Duodenal mucosa (tissue), 2 donors: ENCODE measurements around the gene TRIM7.
"Not testable (repeated sequence)": the region's sequence is repeated elsewhere in the genome, so short reads cannot be mapped to it uniquely, and the experiment has no call there.

Source experiments
- H3K27ac ChIP-seq: one replicate; pipeline ENCODE4 v1.7.0; 2013; ENCODE audit warnings: low read depth, low read length
- H3K27me3 ChIP-seq, 2 donors: one replicate each; pipeline ENCODE4 v1.7.0; 2013; ENCODE audit warnings: low read length in 2 of 2, control low read depth in 1 of 2; ENCODE audit not compliant: insufficient read depth in 2 of 2, control insufficient read depth in 1 of 2
- H3K36me3 ChIP-seq, 2 donors: one replicate each; pipeline ENCODE4 v1.7.0; 2013; ENCODE audit warnings: low read length in 2 of 2, control low read depth in 1 of 2; ENCODE audit not compliant: insufficient read depth in 2 of 2, control insufficient read depth in 1 of 2
- H3K4me1 ChIP-seq, 2 donors: one replicate each; pipeline ENCODE4 v1.7.0; 2013; ENCODE audit warnings: low read length in 2 of 2, control low read depth in 1 of 2; ENCODE audit not compliant: insufficient read depth in 2 of 2, control insufficient read depth in 1 of 2
- H3K4me3 ChIP-seq, 2 donors: one replicate each; pipeline ENCODE4 v1.7.0; 2013; ENCODE audit warnings: low read length in 2 of 2, low read depth in 1 of 2
- H3K9ac ChIP-seq, 2 donors: one replicate each; pipeline ENCODE4 v1.7.0; 2013; ENCODE audit warnings: low read length in 2 of 2, low read depth in 1 of 2
- H3K9me3 ChIP-seq, 2 donors: one replicate each; pipeline ENCODE4 v1.7.0; 2013; ENCODE audit warnings: low read length in 2 of 2, control low read depth in 1 of 2; ENCODE audit not compliant: control insufficient read depth in 1 of 2

TRIM7 gene

DNA sequence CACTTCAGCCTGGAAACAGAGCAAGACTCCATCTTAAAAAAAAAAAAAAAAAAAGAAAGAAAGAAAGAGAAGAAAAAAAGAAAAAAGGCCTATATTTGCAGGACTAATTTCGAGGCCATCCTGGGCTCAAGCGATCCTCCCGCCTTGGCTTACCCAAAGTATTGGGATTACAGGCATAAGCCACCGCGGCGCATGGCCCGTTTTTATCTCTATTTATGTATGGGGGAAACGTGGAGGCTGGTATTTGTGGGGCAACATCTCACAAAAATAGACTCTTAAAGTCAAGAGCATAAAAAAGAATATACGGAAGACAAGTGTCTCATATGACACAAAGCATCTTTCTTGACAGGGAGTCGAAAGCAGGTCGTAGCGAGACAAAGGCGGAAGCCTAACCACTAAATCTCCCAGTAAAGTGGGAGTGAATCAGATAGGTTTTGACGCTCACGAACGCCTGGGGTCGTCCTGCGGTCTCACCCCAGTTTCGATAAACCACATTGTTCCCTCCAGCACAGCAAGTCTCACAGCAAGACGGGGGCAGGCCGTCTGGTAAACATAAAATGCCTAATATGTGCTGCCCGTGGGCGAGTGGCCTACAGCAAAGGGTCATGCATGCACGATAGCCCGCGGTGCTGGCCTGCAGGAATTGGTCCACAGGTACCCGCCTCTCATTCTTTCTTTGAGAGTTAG is 16.3 kb upstream of the TRIM7 start:
- Histone ChIP-seq H3K27me3 (peaks cover under 1 to 4% of the 10 kb centered on the region in 2 donors), H3K9me3 (no peaks in the 10 kb centered on the region), H3K4me1 (peaks cover 28 to 39% of the 10 kb centered on the region in 2 donors), H3K36me3 (no peaks in the 10 kb centered on the region), H3K9ac (peak overlapping the region; percentile 8 to 94), H3K4me3 (peak overlapping the region; percentile 89 to 94), H3K27ac (no peak overlapping the region)

DNA sequence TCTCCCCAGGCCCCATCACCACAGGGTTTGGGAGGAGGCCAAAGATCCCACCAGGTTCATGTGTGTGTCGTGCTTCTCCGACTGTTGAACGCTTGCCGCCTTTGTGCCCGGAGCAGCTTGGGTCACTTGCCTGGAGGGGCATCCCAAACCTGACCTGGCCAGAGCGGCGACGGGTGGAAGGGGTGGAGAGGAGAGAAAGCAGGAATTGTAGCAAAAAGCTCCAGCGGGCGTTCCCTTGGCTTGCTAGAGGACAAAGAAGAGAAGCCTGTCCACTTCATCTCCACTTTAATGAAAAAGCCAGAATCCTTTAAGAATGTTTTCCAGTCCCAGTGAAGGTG is 15.2 kb upstream of the TRIM7 start:
- no peaks in the 10 kb centered on the region for H3K36me3 ChIP-seq
- peaks cover 30 to 41% of the 10 kb centered on the region in 2 donors for H3K4me1 ChIP-seq
- no peak overlapping the region for H3K27ac ChIP-seq
- peaks cover 4 to 6% of the 10 kb centered on the region in 2 donors for H3K27me3 ChIP-seq
- H3K9ac ChIP-seq = no peak overlapping the region
- no peak overlapping the region for H3K4me3 ChIP-seq
- H3K9me3 ChIP-seq = no peaks in the 10 kb centered on the region

DNA sequence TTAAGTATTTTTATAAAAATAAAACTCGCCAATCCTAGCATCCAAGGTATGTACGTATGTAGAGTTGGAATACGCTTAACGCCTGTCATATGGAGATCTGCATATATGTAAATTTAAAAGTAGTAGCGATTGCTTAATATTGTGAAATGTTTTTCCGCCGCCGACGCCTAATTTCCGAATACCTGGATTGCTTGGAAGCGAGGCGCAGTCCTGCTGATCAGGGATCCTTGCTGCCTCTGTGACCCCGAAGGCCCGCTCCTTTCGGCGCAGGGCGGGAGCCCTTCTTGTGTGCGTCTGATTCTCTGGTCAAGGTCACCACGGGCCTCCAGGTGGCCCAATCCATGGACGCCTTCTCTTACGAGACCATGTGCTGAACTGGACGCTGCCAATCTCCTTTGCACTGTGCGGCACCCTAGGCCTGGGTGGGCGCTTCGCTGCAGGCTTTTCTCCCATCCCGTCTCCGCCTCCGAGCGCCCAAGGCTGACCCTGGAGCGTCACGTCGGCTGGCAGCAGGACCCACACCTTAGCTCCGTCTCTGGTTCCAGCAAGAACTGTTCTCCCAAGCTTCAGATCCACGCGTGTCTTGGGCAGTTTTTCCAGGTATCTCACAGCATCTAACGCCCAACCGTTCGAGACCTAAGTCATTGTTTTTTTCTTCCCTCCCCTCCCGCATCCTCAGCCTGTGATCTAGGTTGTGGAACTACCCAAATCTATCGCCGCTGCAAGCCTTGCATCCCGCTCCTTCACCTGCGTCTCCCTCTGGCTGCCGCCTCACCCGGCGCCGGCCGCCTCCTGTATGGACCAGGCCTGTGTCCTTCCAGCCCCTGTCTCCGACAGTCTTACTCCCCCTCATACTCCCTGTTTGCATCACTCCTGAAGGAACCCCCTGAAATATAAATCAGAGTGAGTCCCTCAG is 14.5 kb upstream of the TRIM7 start:
- Histone ChIP-seq H3K9me3 (no peaks in the 10 kb centered on the region), H3K4me3 (no peak overlapping the region), H3K27ac (no peak overlapping the region), H3K4me1 (peaks cover 24 to 36% of the 10 kb centered on the region in 2 donors), H3K9ac (no peak overlapping the region), H3K27me3 (peaks cover 4 to 6% of the 10 kb centered on the region in 2 donors), H3K36me3 (no peaks in the 10 kb centered on the region)

DNA sequence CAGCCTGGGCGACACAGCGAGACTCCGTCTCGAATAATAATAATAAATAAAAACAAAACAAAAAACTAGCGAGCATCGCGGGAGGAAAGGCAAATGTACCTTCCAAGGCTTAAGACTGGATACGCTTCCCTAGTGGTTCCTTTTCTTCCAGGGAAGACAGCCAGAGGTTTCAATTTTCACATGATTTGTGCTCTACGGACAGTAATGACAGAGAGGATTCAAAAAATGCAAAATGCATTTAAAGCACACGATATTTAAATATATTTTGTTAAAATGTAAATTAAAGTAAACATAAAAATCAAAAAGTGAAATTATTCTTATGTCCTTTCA is 13.8 kb upstream of the TRIM7 start:
- no peaks in the 10 kb centered on the region for H3K36me3 ChIP-seq
- H3K27me3 ChIP-seq = peaks cover 4 to 6% of the 10 kb centered on the region in 2 donors
- peak overlapping the region; percentile 66 to 83 for H3K4me3 ChIP-seq
- no peaks in the 10 kb centered on the region for H3K9me3 ChIP-seq
- H3K9ac ChIP-seq = no peak overlapping the region
- H3K27ac ChIP-seq = no peak overlapping the region
- peaks cover 17 to 28% of the 10 kb centered on the region in 2 donors for H3K4me1 ChIP-seq

DNA sequence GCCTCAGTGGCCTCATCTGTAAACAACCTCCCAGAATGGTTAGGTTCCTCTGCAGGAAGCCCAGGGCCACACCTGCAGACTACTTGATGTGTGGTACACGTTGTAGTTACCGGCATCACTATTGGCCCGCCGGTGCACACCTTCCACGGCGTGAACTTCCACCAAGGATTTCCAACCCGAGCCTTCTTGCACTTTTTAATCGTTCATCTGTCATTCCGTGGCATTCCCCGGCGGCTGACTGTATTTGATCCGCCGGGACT is 12.7 kb upstream of the TRIM7 start:
- Histone ChIP-seq H3K36me3 (no peaks in the 10 kb centered on the region), H3K27ac (no peak overlapping the region), H3K9me3 (no peaks in the 10 kb centered on the region), H3K4me3 (peak overlapping the region; percentile 66 to 83), H3K27me3 (peaks cover 4 to 6% of the 10 kb centered on the region in 2 donors), H3K4me1 (peaks cover 17 to 27% of the 10 kb centered on the region in 2 donors), H3K9ac (peak overlapping the region; percentile 21 to 26)

DNA sequence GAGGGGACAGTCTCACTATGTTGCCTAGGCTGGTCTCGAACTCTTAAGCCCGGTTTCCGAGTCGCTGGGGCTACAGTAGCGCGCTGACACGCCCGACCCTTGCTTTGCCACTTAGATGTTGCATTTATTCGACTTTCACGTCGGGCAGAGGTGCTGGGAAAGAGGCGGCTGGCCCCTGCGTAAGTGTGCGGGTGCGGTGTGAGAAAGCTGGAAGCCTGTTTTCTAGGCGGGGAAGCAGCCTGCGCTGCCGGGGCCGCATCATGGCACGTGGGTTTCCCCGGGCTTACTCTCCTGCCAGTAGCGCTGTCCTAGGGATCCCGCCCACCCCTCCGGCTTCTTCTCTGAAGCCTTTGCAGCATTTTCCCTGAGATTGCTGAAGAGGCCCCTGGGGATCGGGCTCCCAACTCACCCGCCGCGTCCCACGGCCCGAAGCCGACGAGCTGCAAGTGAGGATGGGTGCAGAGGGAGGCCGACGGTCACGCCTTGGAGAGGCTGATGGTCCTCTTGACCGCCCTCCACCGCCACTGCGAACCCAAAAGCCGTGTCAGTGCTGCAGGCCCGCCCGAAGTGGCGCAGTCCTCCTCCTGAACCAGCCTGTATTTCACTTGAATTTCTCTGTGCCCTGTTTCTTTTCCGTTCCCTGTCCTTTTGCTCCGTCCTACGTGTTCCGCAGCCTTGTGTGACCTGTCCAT is 12.3 kb upstream of the TRIM7 start:
- Histone ChIP-seq H3K4me1 (peaks cover 17 to 27% of the 10 kb centered on the region in 2 donors), H3K27me3 (peaks cover 4 to 6% of the 10 kb centered on the region in 2 donors)

DNA sequence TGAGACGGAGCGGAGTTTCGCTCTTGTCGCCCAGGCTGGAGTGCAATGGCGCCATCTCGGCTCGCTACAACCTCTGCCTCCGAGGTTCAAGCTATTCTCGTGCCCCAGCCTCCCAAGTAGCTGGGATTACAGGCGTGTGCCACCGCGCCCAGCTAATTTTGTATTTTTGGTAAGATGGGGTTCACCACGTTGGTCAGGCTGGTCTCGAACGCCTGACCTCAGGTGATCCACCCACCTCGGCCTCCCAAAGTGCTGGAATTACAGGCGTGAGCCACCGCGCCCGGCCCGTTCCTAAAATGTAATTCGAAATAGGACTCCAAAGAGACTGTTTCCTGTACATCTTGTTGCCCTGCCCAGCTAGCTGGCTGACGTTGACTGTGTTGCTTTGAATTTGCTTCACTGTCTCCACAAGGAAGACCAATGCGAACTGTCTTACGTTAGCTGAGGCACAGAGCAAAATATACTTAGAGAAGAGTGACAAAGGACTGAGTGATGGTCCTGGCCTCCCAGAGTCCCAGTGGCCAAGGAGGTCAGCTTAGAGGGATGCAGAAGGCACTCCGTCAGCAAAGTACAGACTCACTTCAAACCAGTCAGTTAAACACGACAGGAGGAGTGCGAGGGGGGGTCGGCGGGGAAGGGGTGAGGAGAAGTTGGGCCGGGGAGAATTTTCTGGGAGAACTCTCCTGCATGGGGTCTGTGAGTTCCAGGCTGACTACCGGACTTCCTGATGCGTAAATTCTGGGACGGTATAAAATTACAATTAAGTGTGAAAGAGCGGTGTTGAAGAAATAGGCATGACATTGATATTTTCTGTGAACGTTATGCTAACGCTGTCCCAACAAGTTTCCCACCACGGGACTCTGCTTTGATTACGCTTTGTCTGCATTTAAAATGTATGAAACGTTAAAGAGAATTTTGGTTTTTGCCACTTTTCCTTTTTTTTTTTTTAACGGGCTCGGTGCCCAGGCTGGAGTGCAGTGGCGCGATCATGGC is 11.3 kb upstream of the TRIM7 start:
- H3K27ac ChIP-seq = no peak overlapping the region
- H3K36me3 ChIP-seq = no peaks in the 10 kb centered on the region
- H3K4me1 ChIP-seq = peaks cover 14 to 20% of the 10 kb centered on the region in 2 donors
- peak overlapping the region; percentile 50 to 83 for H3K4me3 ChIP-seq
- H3K9me3 ChIP-seq = no peaks in the 10 kb centered on the region
- peak overlapping the region; percentile 1 to 57 for H3K9ac ChIP-seq
- peaks cover 4 to 6% of the 10 kb centered on the region in 2 donors for H3K27me3 ChIP-seq

More for the DNA sequence above, 12.3 kb upstream of the TRIM7 start:
- no peaks in the 10 kb centered on the region for H3K9me3 ChIP-seq
- peak overlapping the region; percentile 21 to 26 for H3K9ac ChIP-seq
- peak overlapping the region; percentile 66 to 83 for H3K4me3 ChIP-seq
- no peaks in the 10 kb centered on the region for H3K36me3 ChIP-seq
- no peak overlapping the region for H3K27ac ChIP-seq

DNA sequence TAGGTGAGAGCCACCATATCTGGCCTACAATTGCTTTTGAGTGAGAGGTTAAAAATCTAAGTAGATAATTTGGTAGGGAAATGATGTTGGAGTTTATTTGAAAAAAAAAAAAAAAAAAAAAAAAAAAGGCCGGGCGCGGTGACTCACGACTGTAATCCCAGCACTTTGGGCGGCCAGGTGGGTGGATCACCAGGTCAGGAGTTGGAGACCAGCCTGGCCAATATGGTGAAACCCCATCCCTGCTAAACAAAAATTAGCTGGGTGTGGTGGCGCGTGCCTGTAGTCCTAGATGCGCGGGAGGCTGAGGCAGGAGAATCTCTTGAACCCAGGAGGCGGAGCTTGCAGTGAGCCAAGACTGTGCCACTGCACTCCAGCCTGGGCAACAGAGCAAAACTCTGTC is 9.3 kb upstream of the TRIM7 start:
- H3K9ac ChIP-seq, H3K27ac ChIP-seq, H3K27me3 ChIP-seq, H3K9me3 ChIP-seq, H3K36me3 ChIP-seq, H3K4me3 ChIP-seq: not testable (repeated sequence)
- peaks cover 14 to 20% of the 10 kb centered on the region in 2 donors for H3K4me1 ChIP-seq

DNA sequence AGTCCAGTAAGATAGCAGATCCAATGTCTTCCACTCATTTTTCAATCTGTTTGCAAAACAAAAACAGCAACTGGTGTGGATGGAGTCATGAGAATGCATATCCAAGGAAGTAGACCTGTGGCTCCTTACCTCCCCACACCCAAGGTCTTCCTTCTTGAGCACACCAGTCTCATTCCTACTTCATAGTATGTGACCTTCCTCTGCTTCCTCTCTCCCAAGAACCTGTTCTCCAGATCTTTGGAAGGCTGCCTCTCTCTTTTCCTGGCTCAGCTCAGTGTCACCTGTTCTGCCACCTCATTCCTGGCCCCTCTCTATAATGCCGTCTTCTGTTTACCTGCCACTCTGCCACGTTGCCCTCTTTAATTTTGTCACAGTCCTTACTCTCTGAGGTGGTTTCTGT is 7.9 kb upstream of the TRIM7 start:
- H3K4me3 ChIP-seq = no peak overlapping the region
- peaks cover 13 to 19% of the 10 kb centered on the region in 2 donors for H3K4me1 ChIP-seq
- H3K9ac ChIP-seq = no peak overlapping the region
- H3K27ac ChIP-seq = no peak overlapping the region
- no peaks in the 10 kb centered on the region for H3K36me3 ChIP-seq
- peaks cover 4 to 6% of the 10 kb centered on the region in 2 donors for H3K27me3 ChIP-seq
- no peaks in the 10 kb centered on the region for H3K9me3 ChIP-seq
